ENCODE data around the gene LTBP3. TPM values are rescaled to one million over a fixed set of nuclear protein-coding genes. Genes with fewer than 3 reads are reported as not detected.

Gene LTBP3
- total RNA-seq, 1 experiment from 2014 or later, result 248 TPM

DNA sequence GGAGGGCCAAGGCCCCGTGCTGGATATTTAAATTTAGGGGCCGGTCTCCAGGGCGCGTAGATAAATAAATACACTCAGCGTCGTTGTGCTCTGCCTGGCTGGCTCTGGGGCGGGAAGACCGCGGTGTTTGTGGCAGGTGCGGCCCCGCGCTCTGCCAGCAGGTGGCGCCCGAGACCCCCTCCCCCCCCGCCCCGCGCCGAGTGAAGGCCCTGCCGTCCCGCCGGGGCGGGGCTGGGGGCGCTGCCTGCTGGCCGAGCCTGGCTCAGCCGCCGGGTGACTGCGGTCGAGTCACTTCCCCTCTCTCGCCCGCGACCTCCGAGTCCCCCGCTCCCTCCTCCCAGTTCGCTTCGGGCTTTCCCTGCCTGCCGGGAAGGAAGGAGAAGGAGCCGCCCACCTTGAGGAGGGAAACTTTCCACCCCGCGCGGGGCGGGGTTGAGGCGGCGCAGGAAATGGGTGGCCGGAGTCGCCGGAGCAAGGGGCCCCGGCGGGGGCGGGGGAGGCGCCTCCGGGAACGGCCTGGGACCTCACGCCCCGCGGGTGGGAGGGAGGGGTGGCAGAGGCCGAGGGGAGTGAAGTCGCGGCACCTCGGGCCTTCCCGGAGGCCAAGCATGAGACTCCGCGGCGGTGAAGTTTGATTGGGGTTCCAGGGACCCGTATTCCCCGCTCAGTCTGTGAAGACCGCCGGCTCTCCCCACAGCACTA lies 16.1 kb upstream of the LTBP3 start:
- ChIA-PET RAD21 (ENCODE audit: low non-redundant PET in 1 of 2, low total read pairs in 2 of 2, uncharacterized antibody in 2 of 2, unreplicated experiment in 2 of 2) (interaction anchor here in 1 of 2 experiments (1.0 kb wide), 1 partner anchor 34 kb away, joined by 3 read pairs; no protein-coding TSS in a partner anchor), CTCF (interaction anchor here (2.5 to 4.5 kb wide), 3 partner anchors 14 to 41 kb away, joined by 9 to 89 read pairs (median 12); partner anchors contain the start of gene PCNX3), POLR2A (interaction anchor here (0.6 kb wide), 1 partner anchor 324 kb away, joined by 3 read pairs; no protein-coding TSS in a partner anchor)
- DNase-seq (ENCODE audit: low read depth, low spot score) (peak; percentile 83), ATAC-seq (peak; percentile 37)
- Histone ChIP-seq H3K9me3 (ENCODE audit: control insufficient read depth in 1 of 2, insufficient read depth in 1 of 2, low read depth in 1 of 2, low read length in 2 of 2) (no peaks in the 10 kb centered on the region), H3K9me2 (ENCODE audit: insufficient read depth) (no peaks in the 10 kb centered on the region), H3K9ac (ENCODE audit: low read length) (peak overlapping the region; percentile 98), H3K4me3 (replicated peaks in 1 of 2; ENCODE audit: low read depth in 1 of 2, low read length in 2 of 2) (peak overlapping the region; percentile 97 to 100), H4K20me1 (ENCODE audit: insufficient read depth) (no peaks in the 10 kb centered on the region), H3K4me2 (ENCODE audit: low read length) (peak overlapping the region; percentile 78), H2AFZ (ENCODE audit: low read depth, low read length, poor library complexity, severe bottlenecking) (no peak overlapping the region), H3K79me2 (ENCODE audit: insufficient read depth, low read length) (peaks cover 54% of the 10 kb centered on the region), H3K36me3 (ENCODE audit: control insufficient read depth in 1 of 2, insufficient read depth in 2 of 2, low read length in 2 of 2) (peaks cover under 1% of the 10 kb centered on the region in 2 experiments; a peak in 1 of 4 replicates), H3K4me1 (ENCODE audit: control insufficient read depth in 1 of 2, insufficient read depth in 2 of 2, low read length in 2 of 2) (peaks cover 47 to 68% of the 10 kb centered on the region in 2 experiments), H3K27ac (ENCODE audit: low read depth, low read length) (peak overlapping the region; percentile 94), H3K27me3 (ENCODE audit: insufficient read depth, low read length) (no peaks in the 10 kb centered on the region)
- BruUV-seq (replicated peaks), result no TSS peak
- TF ChIP-seq POLR2A (IDR thresholded peaks at IDR 0.05; ENCODE audit: borderline replicate concordance, extremely low read depth, insufficient read depth, insufficient read length), result no peak
- no peak for TF ChIP-seq EGR1 (IDR thresholded peaks at IDR 0.05; ENCODE audit: low read depth)
- no peak for TF ChIP-seq SIN3A (IDR thresholded peaks at IDR 0.05; ENCODE audit: low read depth)
- TF ChIP-seq, protein P1, sequence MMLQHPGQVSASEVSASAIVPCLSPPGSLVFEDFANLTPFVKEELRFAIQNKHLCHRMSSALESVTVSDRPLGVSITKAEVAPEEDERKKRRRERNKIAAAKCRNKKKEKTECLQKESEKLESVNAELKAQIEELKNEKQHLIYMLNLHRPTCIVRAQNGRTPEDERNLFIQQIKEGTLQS (IDR thresholded peaks at IDR 0.05), result no peak
- TF ChIP-seq EZH2phosphoT487 (IDR thresholded peaks at IDR 0.05; ENCODE audit: borderline replicate concordance), result no peak
- no peak for TF ChIP-seq CEBPB (IDR thresholded peaks at IDR 0.05; ENCODE audit: low read depth)
- TF ChIP-seq SP1 (IDR thresholded peaks at IDR 0.05; ENCODE audit: low read depth), result no peak
- TF ChIP-seq, protein P2, sequence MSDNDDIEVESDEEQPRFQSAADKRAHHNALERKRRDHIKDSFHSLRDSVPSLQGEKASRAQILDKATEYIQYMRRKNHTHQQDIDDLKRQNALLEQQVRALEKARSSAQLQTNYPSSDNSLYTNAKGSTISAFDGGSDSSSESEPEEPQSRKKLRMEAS (IDR thresholded peaks at IDR 0.05), result no peak
- TF ChIP-seq ZNF274 (IDR thresholded peaks at IDR 0.05; ENCODE audit: low read depth, low read length), result no peak
- no peak for TF ChIP-seq YY1 (IDR thresholded peaks at IDR 0.05; ENCODE audit: extremely low read depth, insufficient replicate concordance, low read depth, low read length)
- TF ChIP-seq, protein P3, sequence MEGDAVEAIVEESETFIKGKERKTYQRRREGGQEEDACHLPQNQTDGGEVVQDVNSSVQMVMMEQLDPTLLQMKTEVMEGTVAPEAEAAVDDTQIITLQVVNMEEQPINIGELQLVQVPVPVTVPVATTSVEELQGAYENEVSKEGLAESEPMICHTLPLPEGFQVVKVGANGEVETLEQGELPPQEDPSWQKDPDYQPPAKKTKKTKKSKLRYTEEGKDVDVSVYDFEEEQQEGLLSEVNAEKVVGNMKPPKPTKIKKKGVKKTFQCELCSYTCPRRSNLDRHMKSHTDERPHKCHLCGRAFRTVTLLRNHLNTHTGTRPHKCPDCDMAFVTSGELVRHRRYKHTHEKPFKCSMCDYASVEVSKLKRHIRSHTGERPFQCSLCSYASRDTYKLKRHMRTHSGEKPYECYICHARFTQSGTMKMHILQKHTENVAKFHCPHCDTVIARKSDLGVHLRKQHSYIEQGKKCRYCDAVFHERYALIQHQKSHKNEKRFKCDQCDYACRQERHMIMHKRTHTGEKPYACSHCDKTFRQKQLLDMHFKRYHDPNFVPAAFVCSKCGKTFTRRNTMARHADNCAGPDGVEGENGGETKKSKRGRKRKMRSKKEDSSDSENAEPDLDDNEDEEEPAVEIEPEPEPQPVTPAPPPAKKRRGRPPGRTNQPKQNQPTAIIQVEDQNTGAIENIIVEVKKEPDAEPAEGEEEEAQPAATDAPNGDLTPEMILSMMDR (IDR thresholded peaks at IDR 0.05 in 2 of 3, conservative IDR thresholded peaks at IDR 0.05 in 1 of 3; ENCODE audit: borderline replicate concordance in 1 of 3, insufficient read depth in 1 of 3, low read depth in 2 of 3, low read length in 2 of 3), result peak in 2 of 3 experiments; percentile 69 to 71; a peak in 4 of 6 replicates
- TF ChIP-seq POLR2AphosphoS5 (IDR thresholded peaks at IDR 0.05; ENCODE audit: low read depth, low read length), result peak; percentile 67; the same call in 1 of the 2 replicates
- TF ChIP-seq RAD21 (IDR thresholded peaks at IDR 0.05; ENCODE audit: low read depth), result no peak
- no peak for TF ChIP-seq FOSL1 (IDR thresholded peaks at IDR 0.05; ENCODE audit: low read depth)
- no peak for TF ChIP-seq EZH2 (IDR thresholded peaks at IDR 0.05)
- peak; percentile 45 for TF ChIP-seq TCF7L2 (IDR thresholded peaks at IDR 0.05; ENCODE audit: borderline replicate concordance, extremely low read depth, insufficient read depth, insufficient read length)
- no peak for TF ChIP-seq ELF1 (IDR thresholded peaks at IDR 0.05; ENCODE audit: borderline replicate concordance, low read depth)
- TF ChIP-seq JUND (IDR thresholded peaks at IDR 0.05), result no peak
- no peak for TF ChIP-seq CBX3 (IDR thresholded peaks at IDR 0.05; ENCODE audit: low read depth)
- no peak for TF ChIP-seq ZFX (IDR thresholded peaks at IDR 0.05)
- intact Hi-C loops (cut with micrococcal nuclease), result loop anchor here (5.0 kb wide), 1 partner anchor 192 kb away; the partner anchor contains the start of gene SLC25A45

Data from HCT116 (cell line).